Chondrocyte (in vitro differentiated cells): ENCODE results near the gene SPR. TPM values are rescaled to one million over a fixed set of nuclear protein-coding genes. Genes with fewer than 3 reads are reported as not detected.

Experiments used
- DNase-seq: peaks from one replicate; pipeline ENCODE4 v3.0.0; 2021; ENCODE audit warnings: mixed read lengths, low spot score
- H3K27ac Mint-ChIP-seq: one replicate; pipeline ENCODE4 v1.8.0; 2021; ENCODE audit warnings: mild to moderate bottlenecking, moderate library complexity, mixed read lengths; ENCODE audit not compliant: unreplicated experiment
- H3K27me3 Mint-ChIP-seq: 2 replicates; pipeline ENCODE4 v1.8.0; 2021; ENCODE audit warnings: low read depth, mixed read lengths
- H3K36me3 Mint-ChIP-seq: 2 replicates; pipeline ENCODE4 v1.8.0; 2021; ENCODE audit warnings: low read depth, mixed read lengths
- H3K4me1 Mint-ChIP-seq: 2 replicates; pipeline ENCODE4 v1.8.0; 2021; ENCODE audit warnings: low read depth, mild to moderate bottlenecking, mixed read lengths
- H3K4me3 Mint-ChIP-seq: one replicate; pipeline ENCODE4 v1.8.0; 2021; ENCODE audit warnings: mild to moderate bottlenecking, moderate library complexity, mixed read lengths; ENCODE audit not compliant: unreplicated experiment
- H3K9me3 Mint-ChIP-seq: 2 replicates; pipeline ENCODE4 v1.8.0; 2021; ENCODE audit warnings: low read depth, mixed read lengths
- total RNA-seq: library from RNA; stranded (reverse); gene quantifications from 3 replicates; pipeline ENCODE4 v1.2.1, GENCODE V29; 2021
- TF ChIP-seq, protein P1 (sequence below): fragments of 200-600 bp; sonication (generic); IDR thresholded peaks from 2 replicates; pipeline ENCODE4 v1.5.0; 2021; ENCODE audit warnings: antibody characterized with exemption, mild to moderate bottlenecking, moderate library complexity

SPR gene
- total RNA-seq, 1 donor from 2014 or later: 13.5 TPM

DNA sequence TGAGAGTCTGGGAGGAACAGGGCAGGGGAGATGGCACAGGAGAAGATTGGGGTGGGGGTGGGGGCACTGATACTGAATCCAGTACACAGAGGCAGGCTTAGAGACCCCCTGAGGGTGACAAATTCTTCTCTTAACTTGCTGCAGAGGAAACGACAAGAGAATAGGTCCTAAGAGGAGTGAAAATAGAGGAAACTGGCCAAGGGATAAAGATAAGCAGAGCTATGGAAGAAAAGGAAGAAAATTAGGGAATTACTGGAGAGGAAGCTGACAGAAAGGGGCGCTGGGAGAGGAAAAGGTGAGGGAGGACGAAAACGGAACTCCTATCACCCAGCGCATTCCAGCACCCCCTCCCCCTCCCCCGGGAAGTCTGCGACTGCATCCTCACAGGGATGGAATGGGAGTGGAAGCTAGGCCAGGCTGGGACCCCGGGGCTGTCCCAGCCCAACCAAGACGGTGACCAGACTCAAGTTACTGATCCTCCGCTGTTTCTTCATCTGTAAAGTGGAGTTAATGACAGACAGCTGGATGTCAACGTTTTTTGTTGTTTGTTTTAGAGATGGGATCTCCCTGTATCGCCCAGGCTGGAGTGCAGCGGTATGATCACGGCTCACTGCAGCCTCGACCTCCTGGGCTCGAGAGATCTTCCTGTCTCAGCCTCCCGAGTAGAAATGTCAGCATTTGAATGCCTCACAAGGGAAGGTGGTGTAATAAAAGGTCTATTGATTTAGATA lies 27.5 kb downstream of the SPR start:
- TF ChIP-seq, protein P1, sequence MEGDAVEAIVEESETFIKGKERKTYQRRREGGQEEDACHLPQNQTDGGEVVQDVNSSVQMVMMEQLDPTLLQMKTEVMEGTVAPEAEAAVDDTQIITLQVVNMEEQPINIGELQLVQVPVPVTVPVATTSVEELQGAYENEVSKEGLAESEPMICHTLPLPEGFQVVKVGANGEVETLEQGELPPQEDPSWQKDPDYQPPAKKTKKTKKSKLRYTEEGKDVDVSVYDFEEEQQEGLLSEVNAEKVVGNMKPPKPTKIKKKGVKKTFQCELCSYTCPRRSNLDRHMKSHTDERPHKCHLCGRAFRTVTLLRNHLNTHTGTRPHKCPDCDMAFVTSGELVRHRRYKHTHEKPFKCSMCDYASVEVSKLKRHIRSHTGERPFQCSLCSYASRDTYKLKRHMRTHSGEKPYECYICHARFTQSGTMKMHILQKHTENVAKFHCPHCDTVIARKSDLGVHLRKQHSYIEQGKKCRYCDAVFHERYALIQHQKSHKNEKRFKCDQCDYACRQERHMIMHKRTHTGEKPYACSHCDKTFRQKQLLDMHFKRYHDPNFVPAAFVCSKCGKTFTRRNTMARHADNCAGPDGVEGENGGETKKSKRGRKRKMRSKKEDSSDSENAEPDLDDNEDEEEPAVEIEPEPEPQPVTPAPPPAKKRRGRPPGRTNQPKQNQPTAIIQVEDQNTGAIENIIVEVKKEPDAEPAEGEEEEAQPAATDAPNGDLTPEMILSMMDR: no peak
- peaks cover 74% of the 10 kb centered on the region for H3K27me3 Mint-ChIP-seq
- no peak for DNase-seq
- no peaks in the 10 kb centered on the region for H3K9me3 Mint-ChIP-seq
- H3K36me3 Mint-ChIP-seq: no peaks in the 10 kb centered on the region
- no peak overlapping the region for H3K4me3 Mint-ChIP-seq
- H3K4me1 Mint-ChIP-seq: peaks cover 14% of the 10 kb centered on the region
- no peak overlapping the region for H3K27ac Mint-ChIP-seq

DNA sequence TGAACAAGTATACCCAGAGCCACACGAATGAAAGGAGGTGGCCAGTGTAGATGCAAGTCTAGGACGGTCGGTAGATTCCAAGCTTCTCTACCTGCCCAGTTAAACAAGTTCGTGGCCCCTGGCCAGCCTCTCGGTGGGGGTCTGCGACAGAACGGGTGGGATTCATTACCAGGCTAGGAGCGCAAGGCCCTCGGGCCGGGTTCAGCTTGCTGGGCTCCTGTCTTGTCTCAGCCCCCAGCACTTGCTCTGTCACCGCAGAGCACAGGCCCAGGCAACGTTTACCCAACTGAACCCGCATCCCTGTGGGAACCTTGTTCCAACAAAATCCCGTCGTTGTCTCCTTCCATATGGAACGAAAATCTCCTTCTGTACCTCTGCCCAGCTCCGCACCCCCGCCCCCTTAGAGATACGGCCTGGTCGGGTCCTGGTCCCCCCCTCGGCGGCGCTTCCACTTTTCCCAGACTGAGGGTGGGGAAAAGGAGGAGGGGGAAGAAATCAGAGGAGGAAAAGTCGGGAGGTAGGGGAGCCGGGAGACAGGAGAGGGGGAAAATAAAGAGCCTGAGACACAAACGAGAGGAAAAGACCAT lies 28.2 kb downstream of the SPR start:
- Mint-ChIP-seq H3K4me3 (peak overlapping the region; percentile 35), H3K27me3 (peaks cover 70% of the 10 kb centered on the region), H3K4me1 (peaks cover 16% of the 10 kb centered on the region), H3K36me3 (no peaks in the 10 kb centered on the region), H3K9me3 (no peaks in the 10 kb centered on the region), H3K27ac (no peak overlapping the region)
- DNase-seq: no peak
- TF ChIP-seq, protein P1: no peak

DNA sequence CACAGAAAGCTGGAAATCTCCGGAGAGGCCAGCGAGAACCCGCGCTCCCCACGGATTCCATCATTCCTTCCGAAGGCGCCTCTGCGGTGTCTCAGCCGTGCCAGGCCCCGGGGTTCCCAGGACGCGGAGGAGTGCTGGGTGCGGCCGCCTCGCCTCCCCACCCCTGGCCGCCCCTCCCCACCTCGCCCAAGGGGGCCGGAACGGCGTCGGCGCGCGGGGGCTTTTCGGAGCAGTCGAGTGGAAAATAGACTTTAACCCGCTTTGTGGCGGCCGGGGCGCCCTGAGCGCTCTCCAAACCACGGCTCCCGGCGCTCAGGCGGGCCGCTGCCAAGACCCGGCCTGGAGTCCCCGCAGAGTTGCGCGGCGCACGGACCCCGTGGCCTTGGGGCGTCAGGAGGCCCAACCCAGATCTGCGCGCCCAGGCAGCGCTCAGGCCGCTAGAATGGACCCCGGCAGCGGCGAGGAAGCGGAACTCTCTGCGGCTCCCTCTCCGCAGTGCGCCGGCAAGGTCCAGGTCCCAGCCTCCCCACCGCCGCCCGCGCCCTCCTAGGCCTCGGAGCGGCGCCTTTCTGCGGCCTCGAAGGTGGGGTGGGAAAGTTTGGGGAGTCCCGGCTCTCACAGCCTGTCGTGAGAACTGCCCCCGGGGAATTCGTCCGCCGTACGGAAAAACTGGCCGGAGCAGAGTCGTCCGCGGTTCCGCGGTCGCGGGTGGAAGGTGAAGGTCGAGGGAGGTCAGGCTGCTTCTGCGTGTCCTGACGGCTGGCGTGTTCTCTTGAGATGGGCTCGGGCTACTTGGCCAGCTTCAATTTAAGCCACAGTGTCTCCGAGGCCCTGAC lies 28.9 kb downstream of the SPR start:
- DNase-seq: peak; percentile 83
- H3K36me3 Mint-ChIP-seq: no peaks in the 10 kb centered on the region
- peaks cover 19% of the 10 kb centered on the region for H3K4me1 Mint-ChIP-seq
- peak overlapping the region; percentile 19 for H3K4me3 Mint-ChIP-seq
- H3K9me3 Mint-ChIP-seq: no peaks in the 10 kb centered on the region
- peaks cover 69% of the 10 kb centered on the region for H3K27me3 Mint-ChIP-seq
- no peak overlapping the region for H3K27ac Mint-ChIP-seq
- TF ChIP-seq, protein P1: no peak

DNA sequence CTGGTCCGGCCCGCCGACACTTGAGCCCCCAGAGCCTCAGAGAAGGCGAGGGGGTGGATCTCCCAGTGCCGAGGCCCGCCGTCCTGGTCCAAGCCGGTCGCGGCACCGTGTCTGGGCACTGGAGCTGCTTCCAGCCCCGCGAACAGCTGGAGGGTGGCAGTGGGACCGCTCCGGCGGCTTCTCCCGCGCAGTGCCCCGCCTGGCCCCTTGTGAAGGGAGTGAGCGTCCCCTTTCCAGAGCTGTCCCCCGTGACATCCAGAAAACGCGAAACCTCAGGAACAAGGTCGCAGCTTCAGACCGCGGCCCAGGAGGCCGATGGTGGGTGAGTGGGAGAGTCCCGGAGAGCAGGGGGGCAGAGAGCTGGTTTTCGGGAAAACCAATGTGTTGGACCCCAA lies 29.5 kb downstream of the SPR start:
- TF ChIP-seq, protein P1: no peak
- DNase-seq: peak; percentile 87
- no peak overlapping the region for H3K27ac Mint-ChIP-seq
- H3K4me3 Mint-ChIP-seq: peak overlapping the region; percentile 40
- peaks cover 69% of the 10 kb centered on the region for H3K27me3 Mint-ChIP-seq
- no peaks in the 10 kb centered on the region for H3K9me3 Mint-ChIP-seq
- peaks cover 19% of the 10 kb centered on the region for H3K4me1 Mint-ChIP-seq
- H3K36me3 Mint-ChIP-seq: no peaks in the 10 kb centered on the region
